IMR-90 (cell line): ENCODE results near the gene JPT2. TPM values are rescaled to one million over a fixed set of nuclear protein-coding genes. Genes with fewer than 3 reads are reported as not detected.

Experiments used
- ATAC-seq: fragments of 200-7000 bp; cut with Tn5 transposase; 2 replicates; pipeline ENCODE4 v1.9.1; 2020; ENCODE audit warnings: low read depth, mild to moderate bottlenecking, moderate library complexity
- BruUV-seq: library from RNA; stranded (reverse); fragments of 400-500 nt; replicated peaks from 2 replicates; lab custom pipeline; 2021; lab: Mats Ljungman, UMichigan
- CTCF ChIA-PET: fragments of 300-600 bp; formaldehyde crosslinking; extraction: SDS; loops from one replicate; lab custom pipeline; 2021; ENCODE audit warnings: antibody characterized with exemption; lab: Yijun Ruan, JAX
- POLR2A ChIA-PET: fragments of 300-600 bp; sonication (Branson Sonifier 250); formaldehyde crosslinking; loops from one replicate; lab custom pipeline; 2022; ENCODE audit warnings: antibody characterized with exemption; ENCODE audit not compliant: unreplicated experiment; lab: Charles Lee
- DNase-seq: peaks from one replicate; pipeline ENCODE4 v3.0.0; 2013
- H2AFZ ChIP-seq: replicated peaks from 2 replicates; pipeline ENCODE3; 2013; ENCODE audit warnings: low read length, mild to moderate bottlenecking; ENCODE audit not compliant: poor library complexity
- H2AK5ac ChIP-seq: 2 replicates; pipeline ENCODE4 v1.6.1; 2013; ENCODE audit warnings: low read depth, low read length, inconsistent platforms
- H2AK9ac ChIP-seq: replicated peaks from 2 replicates; pipeline ENCODE3; 2013; ENCODE audit warnings: mild to moderate bottlenecking, low read depth, low read length, moderate library complexity; ENCODE audit not compliant: poor library complexity
- H2BK120ac ChIP-seq: 2 replicates; pipeline ENCODE4 v1.6.1; 2013; ENCODE audit warnings: low read depth, low read length, inconsistent platforms
- H2BK15ac ChIP-seq: 3 replicates; pipeline ENCODE4 v1.6.1; 2013; ENCODE audit warnings: low read depth, low read length, inconsistent platforms
- H2BK20ac ChIP-seq: 2 replicates; pipeline ENCODE4 v1.6.1; 2013; ENCODE audit warnings: low read depth, mild to moderate bottlenecking, inconsistent platforms, low read length, moderate library complexity
- H2BK5ac ChIP-seq: 2 replicates; pipeline ENCODE4 v1.6.1; 2013; ENCODE audit warnings: mild to moderate bottlenecking, low read depth, low read length, inconsistent platforms; ENCODE audit not compliant: poor library complexity, severe bottlenecking
- H3K14ac ChIP-seq: replicated peaks from 2 replicates; pipeline ENCODE4 v1.6.1; 2013; ENCODE audit warnings: low read depth, low read length, inconsistent platforms
- H3K18ac ChIP-seq: 2 replicates; pipeline ENCODE4 v1.6.1; 2013; ENCODE audit warnings: low read depth, low read length, control low read depth
- H3K23ac ChIP-seq: 2 replicates; pipeline ENCODE4 v1.6.1; 2013; ENCODE audit warnings: low read depth, low read length, inconsistent platforms
- H3K27ac ChIP-seq: 2 replicates; pipeline ENCODE4 v1.5.1; 2013; ENCODE audit warnings: mild to moderate bottlenecking, control low read depth, low read length; ENCODE audit not compliant: insufficient read depth
- H3K27me3 ChIP-seq: 2 replicates; pipeline ENCODE4 v1.6.1; 2013; ENCODE audit warnings: low read length; ENCODE audit not compliant: control insufficient read depth, insufficient read depth
- H3K36me3 ChIP-seq: 2 replicates; pipeline ENCODE4 v1.6.1; 2013; ENCODE audit warnings: low read length, mixed read lengths; ENCODE audit not compliant: control insufficient read depth, insufficient read depth
- H3K4ac ChIP-seq: 2 replicates; pipeline ENCODE4 v1.6.1; 2013; ENCODE audit warnings: low read depth, low read length, inconsistent platforms
- H3K4me1 ChIP-seq: 2 replicates; pipeline ENCODE4 v1.6.1; 2013; ENCODE audit warnings: low read length, mixed read lengths; ENCODE audit not compliant: control insufficient read depth, insufficient read depth
- H3K4me2 ChIP-seq: 2 replicates; pipeline ENCODE4 v1.6.1; 2013; ENCODE audit warnings: low read depth, mild to moderate bottlenecking, control low read depth, low read length, moderate library complexity
- H3K4me3 ChIP-seq: 2 replicates; pipeline ENCODE4 v1.5.1; 2013; ENCODE audit warnings: low read depth, mild to moderate bottlenecking, control low read depth, low read length, moderate library complexity; ENCODE audit not compliant: insufficient read depth
- H3K56ac ChIP-seq: 2 replicates; pipeline ENCODE4 v1.6.1; 2013; ENCODE audit warnings: low read length, inconsistent platforms; ENCODE audit not compliant: insufficient read depth; ENCODE audit errors: extremely low read depth
- H3K79me1 ChIP-seq, 2 experiments: 2 replicates each; pipeline ENCODE4 v1.6.1; 2013; ENCODE audit warnings: low read length in 2 of 2, inconsistent platforms in 1 of 2, low read depth in 1 of 2
- H3K9ac ChIP-seq: 2 replicates; pipeline ENCODE4 v1.6.1; 2013; ENCODE audit warnings: low read depth, low read length, control low read depth
- H3K9me1 ChIP-seq: 2 replicates; pipeline ENCODE4 v1.6.1; 2013; ENCODE audit warnings: low read length, inconsistent platforms; ENCODE audit not compliant: insufficient read depth
- H3K9me3 ChIP-seq: 2 replicates; pipeline ENCODE4 v1.6.1; 2013; ENCODE audit warnings: low read length; ENCODE audit not compliant: control insufficient read depth, insufficient read depth
- H4K20me1 ChIP-seq: 2 replicates; pipeline ENCODE4 v1.6.1; 2013; ENCODE audit warnings: low read length, inconsistent platforms; ENCODE audit not compliant: insufficient read depth
- H4K5ac ChIP-seq: 2 replicates; pipeline ENCODE4 v1.6.1; 2013; ENCODE audit warnings: mild to moderate bottlenecking, low read depth, low read length, control low read depth
- H4K8ac ChIP-seq, 2 experiments: 2 replicates each; pipeline ENCODE4 v1.6.1; 2013; ENCODE audit warnings: low read depth in 2 of 2, low read length in 2 of 2, control low read depth in 1 of 2, inconsistent platforms in 1 of 2
- H4K91ac ChIP-seq: 2 replicates; pipeline ENCODE4 v1.6.1; 2013; ENCODE audit warnings: low read depth, low read length, inconsistent platforms; ENCODE audit not compliant: insufficient read depth
- CHD1 ChIP-seq: IDR thresholded peaks from 2 replicates; pipeline ENCODE4 v1.6.1; 2012; ENCODE audit warnings: low read depth, low read length, improper control_type of control experiment
- CTCF ChIP-seq: conservative IDR thresholded peaks from 2 replicates; pipeline ENCODE4 v1.5.1; 2012; ENCODE audit warnings: mild to moderate bottlenecking, low read depth, low read length, improper control_type of control experiment
- MXI1 ChIP-seq: IDR thresholded peaks from 2 replicates; pipeline ENCODE4 v1.6.1; 2012; ENCODE audit warnings: low read depth, mild to moderate bottlenecking, low read length, moderate library complexity, borderline replicate concordance
- NFE2L2 ChIP-seq: fragments of 150-350 bp; IDR thresholded peaks from 2 replicates; pipeline ENCODE4 v1.6.1; 2016; ENCODE audit warnings: low read depth, mild to moderate bottlenecking, low read length
- POLR2A ChIP-seq: IDR thresholded peaks from 2 replicates; pipeline ENCODE4 v1.6.1; 2012; ENCODE audit warnings: mild to moderate bottlenecking, low read depth, low read length
- RAD21 ChIP-seq: IDR thresholded peaks from 2 replicates; pipeline ENCODE4 v1.6.1; 2012; ENCODE audit warnings: low read length, improper control_type of control experiment
- SMC3 ChIP-seq: fragments of 150-350 bp; IDR thresholded peaks from 2 replicates; pipeline ENCODE4 v1.6.1; 2016; ENCODE audit warnings: low read depth, mild to moderate bottlenecking, antibody characterized with exemption, low read length, moderate library complexity
- WGBS, 2 experiments: methylation state at CpG; one replicate each; pipeline versions ENCODE4 v1.1.5 to v1.1.7; 2013; ENCODE audit warnings: missing lambda C conversion rate in 2 of 2; ENCODE audit not compliant: insufficient read length in 1 of 2; ENCODE audit errors: extremely low coverage in 2 of 2; 5-methylcytosine and 5-hydroxymethylcytosine counted together
- dilution Hi-C: fragments of 300-500 bp; cut with HindIII; formaldehyde crosslinking; loops from one replicate; pipeline ENCODE4 v1.14.3; 2018; ENCODE audit warnings: low sequenced_read_pairs; ENCODE audit not compliant: unreplicated experiment
- in situ Hi-C: fragments of 300-500 bp; cut with MboI; formaldehyde crosslinking; loops from 3 replicates; pipeline ENCODE4 v1.14.3; 2019; ENCODE audit warnings: low sequenced_read_pairs, inconsistent platforms, mixed read lengths
- intact Hi-C: fragments of 100-400 bp; cut with micrococcal nuclease; formaldehyde crosslinking; loops from 2 replicates; pipeline ENCODE4 v1.10.0; 2022
- polyA plus RNA-seq, 3 experiments: library from polyadenylated mRNA; depleted of rRNA; stranded (reverse); fragments of >200 nt; gene quantifications; 2 replicates each; pipeline ENCODE4 v1.2.3, GENCODE V29; 2012; ENCODE audit warnings: low replicate concordance in 1 of 3
- total RNA-seq: library from RNA; depleted of rRNA; stranded (reverse); fragments of >200 nt; gene quantifications from 2 replicates; pipeline ENCODE4 v1.2.3, GENCODE V29; 2012
- TF ChIP-seq, protein P1 (sequence below): fragments of 150-350 bp; IDR thresholded peaks from 2 replicates; pipeline ENCODE4 v1.6.1; 2017; ENCODE audit warnings: mild to moderate bottlenecking, antibody characterized with exemption, low read length, low read depth

Gene JPT2
- total and polyA plus RNA-seq, 2 of the 4 experiments (the other 2 are of a cell fraction) = 40.0 to 41.5 TPM

DNA sequence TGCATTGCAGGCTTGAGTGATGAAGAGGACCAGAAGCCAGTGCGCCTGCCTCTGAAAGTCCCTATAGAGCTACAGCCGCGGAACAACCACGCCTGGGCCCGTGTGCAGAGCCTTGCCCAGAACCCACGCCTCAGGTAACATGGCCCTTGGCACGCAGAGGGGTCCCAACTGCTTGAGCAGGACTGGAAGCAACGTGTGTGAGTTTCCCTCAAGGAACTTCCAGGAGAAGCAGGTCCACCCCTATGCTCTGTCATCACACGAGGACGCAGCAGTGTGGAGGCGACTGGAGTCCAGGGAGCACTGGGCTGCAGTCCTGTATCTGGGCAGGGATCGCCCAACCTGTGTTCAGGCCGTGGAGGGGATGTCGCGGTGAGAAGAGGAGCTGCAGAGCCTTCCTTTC is 25.1 kb upstream of the JPT2 start:
- intact Hi-C loops = no loop called here
- in situ Hi-C loops = no loop called here
- Histone ChIP-seq H3K79me1 (peaks cover 20 to 41% of the 10 kb centered on the region in 2 experiments), H3K23ac (no peak overlapping the region), H3K14ac (no peak overlapping the region), H2AK9ac (no peak overlapping the region), H2BK120ac (no peak overlapping the region), H3K27ac (no peak overlapping the region), H2AFZ (no peak overlapping the region), H3K4ac (no peak overlapping the region), H2BK15ac (no peak overlapping the region), H2BK5ac (no peak overlapping the region), H4K20me1 (peaks cover 23% of the 10 kb centered on the region), H3K4me2 (no peak overlapping the region), H2AK5ac (no peak overlapping the region), H3K27me3 (no peaks in the 10 kb centered on the region), H3K9ac (no peak overlapping the region), H2BK20ac (no peak overlapping the region), H3K4me1 (no peaks in the 10 kb centered on the region), H3K9me1 (peaks cover 17% of the 10 kb centered on the region), H3K4me3 (no peak overlapping the region), H3K56ac (no peak overlapping the region), H4K8ac (no peak overlapping the region), H3K9me3 (no peaks in the 10 kb centered on the region), H3K36me3 (peaks cover 68% of the 10 kb centered on the region), H4K5ac (no peak overlapping the region), H3K18ac (no peak overlapping the region), H4K91ac (no peak overlapping the region)
- TF ChIP-seq, protein P1, sequence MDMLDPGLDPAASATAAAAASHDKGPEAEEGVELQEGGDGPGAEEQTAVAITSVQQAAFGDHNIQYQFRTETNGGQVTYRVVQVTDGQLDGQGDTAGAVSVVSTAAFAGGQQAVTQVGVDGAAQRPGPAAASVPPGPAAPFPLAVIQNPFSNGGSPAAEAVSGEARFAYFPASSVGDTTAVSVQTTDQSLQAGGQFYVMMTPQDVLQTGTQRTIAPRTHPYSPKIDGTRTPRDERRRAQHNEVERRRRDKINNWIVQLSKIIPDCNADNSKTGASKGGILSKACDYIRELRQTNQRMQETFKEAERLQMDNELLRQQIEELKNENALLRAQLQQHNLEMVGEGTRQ = no peak
- no peak for TF ChIP-seq CTCF
- no peak for TF ChIP-seq CHD1
- no peak for TF ChIP-seq POLR2A
- no peak for TF ChIP-seq SMC3
- TF ChIP-seq NFE2L2 = no peak
- no peak for TF ChIP-seq RAD21
- TF ChIP-seq MXI1 = no peak
- DNase-seq (no peak), ATAC-seq (no peak)
- ChIA-PET POLR2A (interaction anchor here (0.6 kb wide), 1 partner anchor 236 kb away, joined by 9 read pairs; no protein-coding TSS in a partner anchor), CTCF (no interaction called here)
- dilution Hi-C loops = no loop called here
- no TSS peak for BruUV-seq
- WGBS, 2 experiments = 98% methylated on average over 10 of the region's 15 CpGs; no CpG with 5 or more reads in 1 of the 2 experiments
